A673 (cell line): ENCODE data around the gene HDHD3.

ENCODE experiments used
- CTCF ChIP-seq: fragments of 300-800, 200-600 bp; sonication (generic); conservative IDR thresholded peaks from 2 replicates; pipeline ENCODE4 v1.5.1; 2017; ENCODE audit warnings: low read depth, mild to moderate bottlenecking, antibody characterized with exemption, low read length, moderate library complexity, mixed read lengths
- EZH2 ChIP-seq: fragments of 200-600 bp; sonication (generic); IDR thresholded peaks from 2 replicates; pipeline ENCODE4 v1.6.1; 2017; ENCODE audit warnings: borderline replicate concordance, low read depth, mild to moderate bottlenecking, mixed read lengths, antibody characterized with exemption, low read length; ENCODE audit not compliant: poor library complexity, severe bottlenecking

- no peak for TF ChIP-seq CTCF
- no peak for TF ChIP-seq EZH2
Measured at GRCh38 chr9:113331780-113332179, 45.0 kb downstream of the HDHD3 start.
